ENCODE measurements around the gene MTA3.

GRCh38 chr2:42784204-42784880, 215.9 kb downstream of the MTA3 start:
- TF ChIP-seq CTCF (conservative IDR thresholded peaks at IDR 0.05 in 1 of 2, IDR thresholded peaks at IDR 0.05 in 1 of 2; ENCODE audit: extremely low read depth in 1 of 2, insufficient read depth in 1 of 2, low read depth in 1 of 2, low read length in 2 of 2) (no peak), EZH2 (IDR thresholded peaks at IDR 0.05; ENCODE audit: borderline replicate concordance, low read length) (no peak)
